Hematopoietic multipotent progenitor cell treated with erythropoietin and hydrocortisone succinate and interleukin-3 and kit ligand, for 6 days (in vitro differentiated cells): Measurements from ENCODE around the gene LIN37.
"Not testable (repeated sequence)": the region's sequence is repeated elsewhere in the genome, so short reads cannot be mapped to it uniquely, and the experiment has no call there.

ENCODE experiments used
- DNase-seq: peaks from one replicate; pipeline ENCODE4 v3.0.0-alpha.2; 2015

LIN37 gene

GRCh38 chr19:35753634-35754369 is 5.4 kb downstream of the LIN37 start:
- DNase-seq: no peak

DNA sequence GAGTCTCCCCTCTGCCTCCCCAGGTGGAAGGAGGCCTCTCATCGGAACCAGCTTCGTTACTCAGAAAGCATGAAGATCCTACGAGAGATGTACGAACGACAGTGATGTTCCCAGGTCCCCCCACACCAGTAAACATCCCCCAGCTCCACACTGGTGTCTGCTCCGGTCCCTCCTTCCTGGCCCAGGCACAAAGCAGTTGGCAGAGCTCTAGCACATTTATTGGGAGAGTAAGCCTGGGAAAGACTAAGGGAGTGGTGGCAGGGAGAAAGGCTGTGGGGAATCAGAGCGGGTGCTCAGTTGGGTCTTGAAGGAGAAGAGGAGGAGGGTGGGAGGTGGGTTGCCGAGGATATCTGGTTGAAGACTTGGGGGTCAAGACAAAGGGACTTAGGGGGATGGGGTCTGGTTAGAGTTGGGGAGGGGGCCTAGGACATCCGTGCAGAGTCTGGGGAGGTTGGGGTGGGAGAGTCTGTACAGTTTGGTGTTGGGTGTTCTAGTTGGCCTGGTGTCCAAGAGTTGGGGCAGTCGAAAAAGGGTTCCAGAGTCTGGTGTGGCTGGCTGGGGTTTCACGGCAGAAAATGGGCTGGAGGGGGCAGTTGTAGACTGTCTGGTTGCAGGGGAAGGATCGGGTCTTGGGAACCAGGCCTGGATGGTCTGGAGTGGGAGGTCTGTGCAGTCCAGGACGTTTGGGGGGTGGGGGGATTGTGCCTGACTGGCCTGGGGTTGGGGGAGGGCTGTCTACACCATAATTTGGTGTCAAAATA is 6.2 kb downstream of the LIN37 start:
- no peak for DNase-seq

DNA sequence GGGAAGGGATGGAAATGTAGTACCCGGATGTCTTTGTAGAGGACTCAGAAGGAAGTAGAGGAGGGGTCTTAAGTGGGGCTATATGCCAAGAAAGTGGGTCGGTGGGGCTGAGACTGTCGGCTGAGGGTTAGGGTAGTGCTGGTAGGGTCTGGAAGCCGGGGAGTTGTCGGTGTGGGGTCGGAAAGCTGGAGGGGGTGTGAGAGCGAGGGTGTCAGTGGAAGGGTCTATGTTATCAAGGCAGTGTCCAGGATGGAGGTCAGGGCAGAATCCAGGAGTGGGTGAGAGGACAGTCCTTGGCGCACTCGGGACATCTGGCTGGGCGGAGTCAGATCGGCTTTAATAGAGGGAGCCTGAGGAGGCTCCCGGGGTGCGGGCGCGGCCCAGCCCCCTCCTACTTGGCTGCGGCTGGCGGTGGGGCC is 6.8 kb downstream of the LIN37 start:
- no peak for DNase-seq

DNA sequence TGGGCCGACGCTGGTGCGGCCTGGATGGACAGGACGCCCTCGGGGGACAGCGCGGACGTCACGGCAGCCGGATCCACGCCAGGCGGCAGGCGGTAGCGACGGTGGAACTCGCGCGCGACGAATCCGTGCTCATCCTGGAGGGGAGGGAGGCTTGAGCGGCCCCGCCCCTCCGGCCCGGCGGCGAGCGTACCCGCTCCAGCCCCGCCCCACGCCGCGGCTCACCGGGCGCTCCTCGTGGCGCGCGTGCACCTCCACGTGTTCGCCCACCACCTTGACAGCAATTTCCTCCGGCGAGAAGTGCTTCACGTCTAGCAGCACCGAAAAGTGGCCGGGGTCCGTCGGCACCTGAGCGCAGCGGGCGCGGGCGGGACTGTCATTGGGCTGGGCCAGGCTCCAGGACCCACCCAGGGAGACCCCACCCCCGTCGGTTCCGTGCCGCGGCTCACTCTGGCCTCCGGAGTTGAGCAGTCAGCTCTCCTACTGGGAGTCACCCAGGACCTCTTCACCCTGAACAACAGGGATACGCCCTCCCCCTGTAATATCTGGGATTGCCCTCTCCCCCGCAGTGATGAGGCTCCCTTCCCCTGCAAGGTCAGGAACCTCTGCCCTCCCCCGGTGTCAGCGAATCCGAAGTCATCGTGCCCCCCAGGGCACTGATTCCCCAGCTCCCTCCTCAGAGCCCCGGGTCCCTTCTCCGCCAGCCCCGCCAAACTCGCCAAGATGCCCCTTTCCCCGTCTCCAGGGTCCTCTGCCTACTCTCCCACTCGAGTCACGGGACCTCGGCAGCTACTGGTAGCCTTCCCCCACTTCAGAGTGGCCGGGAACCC is 7.4 kb downstream of the LIN37 start:
- DNase-seq: peak; percentile 61

GRCh38 chr19:35756377-35757230 is 8.2 kb downstream of the LIN37 start, which contains the start of gene HSPB6:
HSPB6 (minus strand) TSS chr19:35757029; CDS start chr19:35757008, 21 bp downstream.
- DNase-seq: peak; percentile 46

GRCh38 chr19:35757231-35757748 is 8.9 kb downstream of the LIN37 start:
- DNase-seq: peak; percentile 67

GRCh38 chr19:35757749-35758608 is 9.6 kb downstream of the LIN37 start, which contains the start of gene PROSER3:
PROSER3 (plus strand) TSS chr19:35758176; CDS start chr19:35758216, 40 bp downstream.
- DNase-seq: peak; percentile 99

DNA sequence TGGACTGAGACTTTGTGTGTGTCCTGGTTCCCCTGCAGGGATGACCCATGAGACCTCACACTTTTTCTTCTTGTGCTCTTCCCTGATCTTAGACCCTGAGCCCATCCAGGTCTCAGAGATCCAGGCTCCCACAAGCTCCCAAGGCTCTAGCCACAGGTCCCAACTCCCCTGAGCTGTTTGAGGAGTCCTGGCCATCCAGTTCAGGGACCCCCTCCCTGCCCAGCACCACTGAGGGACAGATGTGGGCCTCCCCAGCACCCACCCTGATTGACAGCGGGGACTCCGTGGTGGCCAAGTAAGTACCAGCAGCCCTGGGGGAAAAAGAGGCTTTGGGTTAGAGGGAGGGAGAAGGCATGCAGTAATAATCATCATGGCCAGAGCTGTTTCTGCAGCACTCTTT is 11.3 kb downstream of the LIN37 start:
- no peak for DNase-seq

- no peak for DNase-seq
These were observed 12.5 kb downstream of the LIN37 start for GRCh38 chr19:35760711-35761349.

GRCh38 chr19:35764432-35765315 is 16.3 kb downstream of the LIN37 start:
- DNase-seq: no peak

DNA sequence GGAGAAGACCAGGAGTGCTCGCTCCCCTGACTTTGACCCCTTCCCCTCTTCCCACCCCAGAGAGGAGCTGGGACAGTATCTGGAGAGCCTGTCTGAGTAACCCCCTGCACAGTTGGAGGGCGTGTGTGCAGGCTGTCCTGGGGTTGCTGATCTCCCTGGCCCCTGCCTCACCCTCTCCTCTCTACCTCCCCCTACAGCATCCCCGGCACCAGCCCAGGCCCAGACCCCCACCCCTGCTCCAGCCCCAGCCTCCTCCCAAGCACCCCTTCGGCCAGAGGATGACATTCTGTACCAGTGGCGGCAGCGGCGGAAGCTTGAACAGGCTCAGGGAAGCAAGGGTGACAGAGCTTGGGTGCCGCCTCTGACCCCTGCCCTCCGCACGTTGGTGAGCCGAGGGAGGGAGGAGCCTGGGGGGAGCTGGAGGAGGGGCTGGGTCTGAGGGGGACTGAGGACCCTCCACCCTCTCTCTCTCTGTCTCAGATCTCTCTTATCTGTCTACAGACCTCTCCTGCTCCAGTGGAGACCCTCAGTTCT is 18.3 kb downstream of the LIN37 start:
- no peak for DNase-seq

DNA sequence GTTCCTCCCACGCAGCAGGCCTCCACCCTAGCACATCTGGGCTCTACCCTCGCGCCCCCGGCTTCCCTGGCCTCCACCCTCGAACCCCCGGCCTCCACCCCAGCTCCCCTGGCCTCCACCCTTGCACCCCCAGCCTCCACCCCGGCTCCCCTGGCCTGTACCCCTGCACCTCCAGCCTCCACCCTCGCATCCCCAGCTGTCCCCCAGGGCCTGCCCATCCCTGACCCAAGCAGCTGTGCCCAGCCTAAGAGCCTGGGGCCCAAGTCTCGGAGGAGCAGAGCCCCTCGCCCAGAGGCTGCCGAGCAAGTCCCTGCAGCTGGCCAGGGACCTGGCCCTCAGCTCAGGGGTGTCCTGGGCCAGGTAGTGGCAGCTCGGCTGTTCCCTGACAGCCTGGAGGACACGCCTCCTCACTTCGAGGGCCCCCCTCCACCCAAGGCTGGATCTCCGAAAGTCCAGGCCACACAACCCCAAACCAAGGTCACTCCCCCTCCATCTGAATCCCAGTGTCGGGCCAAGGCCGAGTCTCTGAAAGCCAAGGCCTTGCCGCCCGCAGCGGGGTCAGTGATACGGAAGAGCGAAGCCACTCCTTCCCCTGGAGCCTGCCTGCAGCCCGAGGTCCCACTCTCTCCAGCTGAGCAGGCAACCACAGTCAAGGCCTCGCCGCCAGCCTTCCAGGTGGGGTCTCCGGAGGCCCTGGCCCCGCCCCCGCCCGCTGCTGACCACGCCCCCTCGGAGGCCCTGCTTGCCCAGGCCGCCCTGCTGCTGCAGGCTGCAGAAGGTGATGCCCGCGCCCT is 19.1 kb downstream of the LIN37 start:
- DNase-seq: no peak

DNA sequence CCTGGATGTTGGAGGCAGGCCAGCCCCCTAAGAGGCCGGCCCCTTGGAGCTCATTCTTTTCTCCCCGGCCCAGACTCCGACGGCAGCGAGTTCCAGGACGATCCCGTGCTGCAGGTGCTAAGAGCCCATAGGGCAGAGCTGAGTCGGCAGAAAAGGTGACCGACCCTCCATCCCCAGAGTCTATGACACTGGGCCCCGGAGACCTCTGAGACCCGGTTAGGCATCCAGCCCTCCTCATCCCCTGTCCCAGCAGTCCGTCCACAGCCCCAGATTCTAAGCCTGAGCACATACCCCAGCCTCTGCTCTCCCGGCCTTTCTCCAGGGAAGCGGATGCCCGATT is 19.7 kb downstream of the LIN37 start:
- DNase-seq: no peak

DNA sequence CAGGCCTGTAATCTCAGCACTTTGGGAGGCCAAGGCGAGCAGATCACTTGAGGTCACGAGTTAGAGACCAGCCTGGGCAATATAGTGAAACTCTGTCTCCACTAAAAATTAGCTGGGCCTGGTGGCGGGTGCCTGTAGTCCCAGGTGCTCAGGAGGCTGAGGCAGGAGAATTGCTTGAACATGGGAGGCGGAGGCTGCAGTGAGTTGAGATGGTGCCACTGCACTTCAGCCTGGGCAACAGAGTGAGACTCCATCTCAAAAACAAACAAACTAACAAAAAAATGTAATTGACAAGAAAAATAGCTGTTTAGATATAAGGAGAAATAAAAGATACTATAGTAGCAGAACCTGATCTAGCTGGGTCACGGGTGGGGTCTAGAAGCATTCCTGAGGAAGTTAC is 24.0 kb downstream of the LIN37 start:
- not testable (repeated sequence) for DNase-seq

DNA sequence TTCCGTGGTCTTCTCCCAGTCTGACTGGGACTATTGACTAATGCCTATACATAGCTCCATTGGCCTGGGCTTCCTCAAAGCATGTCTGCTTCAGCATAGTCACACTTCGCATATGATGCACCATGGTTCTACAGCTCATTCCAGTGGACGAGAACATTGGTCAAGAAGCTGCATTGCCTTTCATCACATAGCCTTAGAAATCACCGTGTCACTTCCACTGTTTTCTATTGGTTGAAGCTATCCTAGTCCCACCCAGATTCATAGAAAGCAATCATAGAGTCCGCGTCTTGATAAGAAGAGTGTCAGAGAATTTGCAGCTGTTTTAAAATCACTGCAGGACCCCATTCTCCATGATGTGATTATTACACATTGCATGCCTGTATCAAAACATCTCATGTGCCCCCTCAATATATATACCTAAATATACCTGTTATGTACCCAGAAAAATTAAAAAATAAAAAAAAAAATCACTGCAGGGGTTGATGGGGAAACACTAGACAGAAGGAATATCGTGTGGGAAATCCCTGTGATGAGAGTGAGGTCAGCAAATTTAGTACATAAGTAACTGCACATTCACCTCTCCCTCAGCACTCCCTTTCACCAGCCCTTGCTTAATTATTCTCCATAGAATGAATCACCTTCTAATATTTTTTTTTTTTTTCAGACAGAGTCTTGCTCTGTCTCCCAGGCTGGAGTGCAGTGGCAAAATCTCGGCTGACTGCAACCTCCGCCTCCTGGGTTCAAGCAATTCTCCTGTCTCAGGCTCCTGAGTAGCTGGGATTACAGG is 24.8 kb downstream of the LIN37 start:
- DNase-seq: no peak

- no peak for DNase-seq
These were observed 26.1 kb downstream of the LIN37 start for GRCh38 chr19:35774274-35775045.

DNA sequence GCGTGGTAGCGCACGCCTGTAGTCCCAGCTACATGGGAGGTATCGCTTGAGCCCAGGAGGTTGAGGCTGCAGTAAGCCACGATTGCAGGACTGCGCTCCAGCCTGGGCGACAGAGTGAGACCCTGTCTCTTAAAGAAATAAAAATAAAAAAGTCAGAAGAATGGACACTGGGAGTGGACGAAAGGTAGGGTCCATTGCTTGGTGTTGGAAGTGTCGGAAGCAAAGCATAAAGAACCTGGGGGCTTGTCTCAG is 26.6 kb downstream of the LIN37 start:
- DNase-seq: no peak
